Measurements from ENCODE around the gene BSCL2. TPM values are rescaled to one million over a fixed set of nuclear protein-coding genes. Genes with fewer than 3 reads are reported as not detected.

The BSCL2 gene
- total RNA-seq, 2 donors from 2014 or later: 36.5 to 65.5 TPM

- Histone ChIP-seq H3K4me1 (peaks cover 23% of the 10 kb centered on the region), H3K9ac (ENCODE audit: low read depth in 2 of 2, low read length in 2 of 2) (peak overlapping the region; percentile 68 to 99), H3K4me3 (peak overlapping the region; percentile 87), H3K36me3 (no peaks in the 10 kb centered on the region), H3K27ac (peak overlapping the region; percentile 96), H3K9me3 (no peaks in the 10 kb centered on the region), H3K27me3 (no peaks in the 10 kb centered on the region)
- TF ChIP-seq CTCF (IDR thresholded peaks at IDR 0.05): no peak
- DNase-seq: no peak
- intact Hi-C loops (cut with DNase I): no loop called here
Observed at GRCh38 chr11:62666259-62666926, 40.8 kb downstream of the BSCL2 start.

GRCh38 chr11:62665599-62666258 lies 41.5 kb downstream of the BSCL2 start:
- Histone ChIP-seq H3K27ac (peak overlapping the region; percentile 96), H3K36me3 (no peaks in the 10 kb centered on the region), H3K9me3 (no peaks in the 10 kb centered on the region), H3K4me3 (peak overlapping the region; percentile 87), H3K27me3 (no peaks in the 10 kb centered on the region), H3K9ac (ENCODE audit: low read depth in 2 of 2, low read length in 2 of 2) (peak overlapping the region; percentile 68 to 99), H3K4me1 (peaks cover 23% of the 10 kb centered on the region)
- TF ChIP-seq CTCF (IDR thresholded peaks at IDR 0.05): no peak
- intact Hi-C loops (cut with DNase I): no loop called here
- DNase-seq: peak; percentile 64

GRCh38 chr11:62665075-62665598 lies 42.1 kb downstream of the BSCL2 start, which contains the start of the genes C11orf98 and CSKMT:
Gene C11orf98 (minus strand): TSS chr11:62665210. CDS start chr11:62665169, 41 bp downstream.
Gene CSKMT (plus strand): TSS chr11:62665312. CDS start chr11:62665880, 568 bp downstream.
- TF ChIP-seq CTCF (IDR thresholded peaks at IDR 0.05): no peak
- no peaks in the 10 kb centered on the region for H3K36me3 ChIP-seq
- peak within 1 kb of the TSS; percentile 89 to 99 for H3K9ac ChIP-seq (ENCODE audit: low read depth in 2 of 2, low read length in 2 of 2)
- H3K27ac ChIP-seq: peak within 1 kb of the TSS; percentile 96
- intact Hi-C loops (cut with DNase I): no loop called here
- H3K9me3 ChIP-seq: no peaks in the 10 kb centered on the region
- peak within 1 kb of the TSS; percentile 87 for H3K4me3 ChIP-seq
- H3K4me1 ChIP-seq: peaks cover 23% of the 10 kb centered on the region
- H3K27me3 ChIP-seq: no peaks in the 10 kb centered on the region
- DNase-seq: peak; percentile 98

- Histone ChIP-seq H3K9me3 (no peaks in the 10 kb centered on the region), H3K4me1 (peaks cover 18% of the 10 kb centered on the region), H3K27ac (peak overlapping the region; percentile 96), H3K27me3 (no peaks in the 10 kb centered on the region), H3K4me3 (peak overlapping the region; percentile 87), H3K9ac (ENCODE audit: low read depth in 2 of 2, low read length in 2 of 2) (peak overlapping the region; percentile 89 to 99), H3K36me3 (no peaks in the 10 kb centered on the region)
- peak; percentile 50 for DNase-seq
- intact Hi-C loops (cut with DNase I): no loop called here
- no peak for TF ChIP-seq CTCF (IDR thresholded peaks at IDR 0.05)
Observed at GRCh38 chr11:62664405-62665074, 42.7 kb downstream of the BSCL2 start.

GRCh38 chr11:62656796-62657429 lies 50.3 kb downstream of the BSCL2 start:
- no peak overlapping the region for H3K4me3 ChIP-seq
- intact Hi-C loops (cut with DNase I): no loop called here
- no peak overlapping the region for H3K9ac ChIP-seq (ENCODE audit: low read depth in 2 of 2, low read length in 2 of 2)
- H3K9me3 ChIP-seq: no peaks in the 10 kb centered on the region
- H3K27me3 ChIP-seq: no peaks in the 10 kb centered on the region
- H3K36me3 ChIP-seq: no peaks in the 10 kb centered on the region
- TF ChIP-seq CTCF (IDR thresholded peaks at IDR 0.05): no peak
- H3K4me1 ChIP-seq: peaks cover 6% of the 10 kb centered on the region
- no peak overlapping the region for H3K27ac ChIP-seq
- no peak for DNase-seq

Data from colonic mucosa (tissue), 4 donors.